ENCODE measurements around the gene ALS2.

- no peak for TF ChIP-seq EZH2phosphoT487 (IDR thresholded peaks at IDR 0.05; ENCODE audit: borderline replicate concordance, low read depth, low read length)
- no peak for TF ChIP-seq CTCF (conservative IDR thresholded peaks at IDR 0.05; ENCODE audit: low read length)
Observed at GRCh38 chr2:201709747-201710146, 71.0 kb downstream of the ALS2 start.
